ENCODE data around the gene FBXL3.

Gene FBXL3

DNA sequence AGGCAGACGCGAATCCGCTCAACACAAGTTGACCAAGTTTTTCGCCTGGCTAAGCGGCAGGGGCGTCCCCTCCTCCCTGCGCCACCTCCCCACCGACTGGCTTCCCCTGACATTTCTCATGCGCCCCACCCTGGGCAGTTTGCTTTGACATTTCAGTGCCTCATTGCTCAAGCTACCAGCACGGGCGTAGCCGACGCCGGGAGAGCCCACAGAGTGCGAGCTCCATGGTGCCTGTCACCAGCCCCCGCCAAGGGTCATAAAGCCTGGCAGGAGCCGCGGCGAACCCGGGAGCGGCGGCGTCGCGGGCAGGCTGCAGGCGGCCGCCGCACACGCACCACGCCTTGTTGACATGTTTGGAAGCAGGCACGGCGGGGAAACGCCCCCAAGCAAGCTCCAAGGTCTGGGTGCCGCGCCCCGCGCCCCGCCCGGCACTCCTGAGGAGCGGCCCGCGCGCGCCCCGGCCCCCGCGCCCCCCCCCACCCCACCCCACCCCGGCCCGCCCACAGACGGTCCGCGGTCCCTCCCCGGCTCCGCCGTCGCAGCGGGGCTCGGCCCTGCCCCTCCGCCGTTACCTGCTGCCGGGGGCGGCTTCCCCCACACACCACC, 601 bp downstream of the FBXL3 start (continued):
- TF ChIP-seq ZNF211 (tag by site-specific recombination; IDR thresholded peaks at IDR 0.05; ENCODE audit: low read depth) (no peak), ZNF660 (tag by site-specific recombination; IDR thresholded peaks at IDR 0.05) (peak; percentile 53), ZIC2 (tag by site-specific recombination; IDR thresholded peaks at IDR 0.05) (peak; percentile 97)
- TF ChIP-seq, protein P1, sequence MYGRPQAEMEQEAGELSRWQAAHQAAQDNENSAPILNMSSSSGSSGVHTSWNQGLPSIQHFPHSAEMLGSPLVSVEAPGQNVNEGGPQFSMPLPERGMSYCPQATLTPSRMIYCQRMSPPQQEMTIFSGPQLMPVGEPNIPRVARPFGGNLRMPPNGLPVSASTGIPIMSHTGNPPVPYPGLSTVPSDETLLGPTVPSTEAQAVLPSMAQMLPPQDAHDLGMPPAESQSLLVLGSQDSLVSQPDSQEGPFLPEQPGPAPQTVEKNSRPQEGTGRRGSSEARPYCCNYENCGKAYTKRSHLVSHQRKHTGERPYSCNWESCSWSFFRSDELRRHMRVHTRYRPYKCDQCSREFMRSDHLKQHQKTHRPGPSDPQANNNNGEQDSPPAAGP (tag by site-specific recombination; IDR thresholded peaks at IDR 0.05), result peak; percentile 78; the same call in 1 of the 2 replicates

DNA sequence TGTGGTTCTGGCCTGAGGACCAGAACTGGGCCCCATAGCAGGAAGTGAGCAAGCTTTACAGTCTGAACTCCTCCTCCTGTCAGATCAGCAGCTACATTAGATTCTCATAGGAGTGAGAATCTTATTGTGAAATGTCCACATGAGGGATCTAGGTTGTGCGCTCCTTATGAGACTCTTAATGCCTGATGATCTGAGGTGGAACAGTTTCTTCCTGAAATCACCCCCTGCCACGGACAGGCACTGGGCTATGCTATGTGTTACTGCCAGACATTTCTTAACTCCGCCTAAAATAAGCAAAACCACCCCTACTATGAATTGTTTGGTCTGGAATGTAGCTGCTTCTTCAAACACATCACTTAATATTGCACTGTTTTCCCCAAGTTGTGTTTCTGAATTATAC, 4.6 kb downstream of the FBXL3 start:
- Histone ChIP-seq H3K9me3 (ENCODE audit: control insufficient read depth, insufficient read depth, low read depth, low read length) (no peaks in the 10 kb centered on the region), H3K27ac (ENCODE audit: extremely low read depth, low read depth, low read length) (no peak overlapping the region), H3K36me3 (ENCODE audit: control insufficient read depth in 2 of 2, insufficient read depth in 1 of 2, low read length in 2 of 2) (peaks cover 7 to 46% of the 10 kb centered on the region in 2 experiments; a peak in 2 of 3 replicates), H3K4me3 (ENCODE audit: low read depth, low read length) (no peak overlapping the region), H3K4me1 (ENCODE audit: control insufficient read depth, insufficient read depth, low read length) (no peaks in the 10 kb centered on the region)
- TF ChIP-seq ZNF174 (tag by site-specific recombination; IDR thresholded peaks at IDR 0.05) (no peak), ZNF335 (tag by site-specific recombination; conservative IDR thresholded peaks at IDR 0.05) (no peak), MYNN (tag by site-specific recombination; IDR thresholded peaks at IDR 0.05; ENCODE audit: borderline replicate concordance) (0 out of 2 replicates have a peak, but pooled peaks have one; percentile 33), ZNF600 (tag by site-specific recombination; IDR thresholded peaks at IDR 0.05) (peak; percentile 48; the same call in 1 of the 2 replicates), ZBTB17 (tag by site-specific recombination; IDR thresholded peaks at IDR 0.05) (peak; percentile 44; the same call in 1 of the 2 replicates), ZNF596 (tag by site-specific recombination; IDR thresholded peaks at IDR 0.05) (no peak), PRDM1 (tag by site-specific recombination; IDR thresholded peaks at IDR 0.05) (no peak), KLF8 (tag by site-specific recombination; IDR thresholded peaks at IDR 0.05) (no peak), ZNF610 (tag by site-specific recombination; IDR thresholded peaks at IDR 0.05; ENCODE audit: borderline replicate concordance) (no peak), ZNF2 (tag by site-specific recombination; IDR thresholded peaks at IDR 0.05) (no peak)
- TF ChIP-seq, protein P2, sequence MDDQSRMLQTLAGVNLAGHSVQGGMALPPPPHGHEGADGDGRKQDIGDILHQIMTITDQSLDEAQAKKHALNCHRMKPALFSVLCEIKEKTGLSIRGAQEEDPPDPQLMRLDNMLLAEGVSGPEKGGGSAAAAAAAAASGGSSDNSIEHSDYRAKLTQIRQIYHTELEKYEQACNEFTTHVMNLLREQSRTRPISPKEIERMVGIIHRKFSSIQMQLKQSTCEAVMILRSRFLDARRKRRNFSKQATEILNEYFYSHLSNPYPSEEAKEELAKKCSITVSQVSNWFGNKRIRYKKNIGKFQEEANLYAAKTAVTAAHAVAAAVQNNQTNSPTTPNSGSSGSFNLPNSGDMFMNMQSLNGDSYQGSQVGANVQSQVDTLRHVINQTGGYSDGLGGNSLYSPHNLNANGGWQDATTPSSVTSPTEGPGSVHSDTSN (CRISPR knock-in tag; IDR thresholded peaks at IDR 0.05), result no peak
- TF ChIP-seq, protein P3, sequence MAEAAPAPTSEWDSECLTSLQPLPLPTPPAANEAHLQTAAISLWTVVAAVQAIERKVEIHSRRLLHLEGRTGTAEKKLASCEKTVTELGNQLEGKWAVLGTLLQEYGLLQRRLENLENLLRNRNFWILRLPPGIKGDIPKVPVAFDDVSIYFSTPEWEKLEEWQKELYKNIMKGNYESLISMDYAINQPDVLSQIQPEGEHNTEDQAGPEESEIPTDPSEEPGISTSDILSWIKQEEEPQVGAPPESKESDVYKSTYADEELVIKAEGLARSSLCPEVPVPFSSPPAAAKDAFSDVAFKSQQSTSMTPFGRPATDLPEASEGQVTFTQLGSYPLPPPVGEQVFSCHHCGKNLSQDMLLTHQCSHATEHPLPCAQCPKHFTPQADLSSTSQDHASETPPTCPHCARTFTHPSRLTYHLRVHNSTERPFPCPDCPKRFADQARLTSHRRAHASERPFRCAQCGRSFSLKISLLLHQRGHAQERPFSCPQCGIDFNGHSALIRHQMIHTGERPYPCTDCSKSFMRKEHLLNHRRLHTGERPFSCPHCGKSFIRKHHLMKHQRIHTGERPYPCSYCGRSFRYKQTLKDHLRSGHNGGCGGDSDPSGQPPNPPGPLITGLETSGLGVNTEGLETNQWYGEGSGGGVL (tag by site-specific recombination; IDR thresholded peaks at IDR 0.05), result no peak
- ChIA-PET CTCF (no interaction called here), POLR2A (no interaction called here)

DNA sequence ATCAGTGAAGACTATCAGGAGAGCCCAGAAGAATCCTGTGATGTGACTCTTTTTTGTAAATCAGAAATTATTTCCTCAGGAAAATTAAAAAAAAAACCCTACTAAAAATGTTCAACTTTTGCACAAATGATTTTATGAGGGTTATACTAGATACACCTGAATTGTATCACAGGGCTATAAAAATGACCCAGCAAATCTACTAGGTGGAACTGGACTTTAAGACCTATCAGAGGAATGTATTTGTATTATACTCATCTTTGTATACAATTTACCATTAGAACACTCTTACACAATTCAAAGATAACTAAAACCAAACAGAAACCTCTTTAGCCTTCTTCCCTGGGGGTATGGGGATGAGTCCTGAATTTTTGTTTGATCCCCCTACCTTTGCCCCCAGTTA, 7.2 kb downstream of the FBXL3 start:
- ChIA-PET CTCF (interaction anchor here (0.6 to 1.5 kb wide), 2 partner anchors 40 to 64 kb away, joined by 7 to 8 read pairs; no protein-coding TSS in a partner anchor), POLR2A (no interaction called here)
- Histone ChIP-seq H3K9me3 (ENCODE audit: control insufficient read depth, insufficient read depth, low read depth, low read length) (no peaks in the 10 kb centered on the region), H3K4me1 (ENCODE audit: control insufficient read depth, insufficient read depth, low read length) (no peaks in the 10 kb centered on the region), H3K27ac (ENCODE audit: extremely low read depth, low read depth, low read length) (no peak overlapping the region), H3K36me3 (ENCODE audit: control insufficient read depth in 2 of 2, insufficient read depth in 1 of 2, low read length in 2 of 2) (peaks cover 11 to 71% of the 10 kb centered on the region in 2 experiments), H3K4me3 (ENCODE audit: low read depth, low read length) (no peak overlapping the region)
- TF ChIP-seq ZNF16 (tag by site-specific recombination; IDR thresholded peaks at IDR 0.05; ENCODE audit: low read depth) (no peak), ZXDB (tag by site-specific recombination; IDR thresholded peaks at IDR 0.05) (no peak), ZNF2 (tag by site-specific recombination; IDR thresholded peaks at IDR 0.05) (no peak), ZFP69B (tag by site-specific recombination; IDR thresholded peaks at IDR 0.05) (no peak), ZNF768 (tag by site-specific recombination; IDR thresholded peaks at IDR 0.05) (no peak), ZNF184 (tag by site-specific recombination; IDR thresholded peaks at IDR 0.05) (no peak)
- TF ChIP-seq, protein P4, sequence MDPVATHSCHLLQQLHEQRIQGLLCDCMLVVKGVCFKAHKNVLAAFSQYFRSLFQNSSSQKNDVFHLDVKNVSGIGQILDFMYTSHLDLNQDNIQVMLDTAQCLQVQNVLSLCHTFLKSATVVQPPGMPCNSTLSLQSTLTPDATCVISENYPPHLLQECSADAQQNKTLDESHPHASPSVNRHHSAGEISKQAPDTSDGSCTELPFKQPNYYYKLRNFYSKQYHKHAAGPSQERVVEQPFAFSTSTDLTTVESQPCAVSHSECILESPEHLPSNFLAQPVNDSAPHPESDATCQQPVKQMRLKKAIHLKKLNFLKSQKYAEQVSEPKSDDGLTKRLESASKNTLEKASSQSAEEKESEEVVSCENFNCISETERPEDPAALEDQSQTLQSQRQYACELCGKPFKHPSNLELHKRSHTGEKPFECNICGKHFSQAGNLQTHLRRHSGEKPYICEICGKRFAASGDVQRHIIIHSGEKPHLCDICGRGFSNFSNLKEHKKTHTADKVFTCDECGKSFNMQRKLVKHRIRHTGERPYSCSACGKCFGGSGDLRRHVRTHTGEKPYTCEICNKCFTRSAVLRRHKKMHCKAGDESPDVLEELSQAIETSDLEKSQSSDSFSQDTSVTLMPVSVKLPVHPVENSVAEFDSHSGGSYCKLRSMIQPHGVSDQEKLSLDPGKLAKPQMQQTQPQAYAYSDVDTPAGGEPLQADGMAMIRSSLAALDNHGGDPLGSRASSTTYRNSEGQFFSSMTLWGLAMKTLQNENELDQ (tag by site-specific recombination; IDR thresholded peaks at IDR 0.05; ENCODE audit: low read depth), result no peak

Data from HEK293 (cell line).